Endometrial microvascular endothelial cells (primary cell): ENCODE data around the gene PBX4. TPM values are rescaled to one million over a fixed set of nuclear protein-coding genes. Genes with fewer than 3 reads are reported as not detected.

ENCODE experiments used
- in situ Hi-C: cut with HindIII; loops from 2 replicates; pipeline ENCODE4 v1.10.0; 2017; ENCODE audit warnings: low sequenced_read_pairs, low pct_unique_long_range_greater_than_20kb; ENCODE audit errors: inconsistent ontology term
- total RNA-seq: library from RNA; depleted of rRNA; stranded (reverse); fragments of >200 nt; gene quantifications from one replicate; pipeline ENCODE4 v1.2.3, GENCODE V29; 2015; ENCODE audit errors: inconsistent ontology term

PBX4 gene
- total RNA-seq, 1 donor from 2014 or later = not detected

GRCh38 chr19:19533841-19534240 is 84.6 kb downstream of the PBX4 start:
- in situ Hi-C loops = no loop called here

- in situ Hi-C loops = no loop called here
Measured at GRCh38 chr19:19532806-19533701, 85.4 kb downstream of the PBX4 start.

GRCh38 chr19:19531951-19532805 is 86.3 kb downstream of the PBX4 start:
- in situ Hi-C loops = no loop called here

- in situ Hi-C loops = no loop called here
Measured at GRCh38 chr19:19530889-19531288, 87.6 kb downstream of the PBX4 start.

- in situ Hi-C loops = no loop called here
Measured at GRCh38 chr19:19530423-19530804, 88.1 kb downstream of the PBX4 start.

GRCh38 chr19:19529783-19530422 is 88.6 kb downstream of the PBX4 start:
- in situ Hi-C loops = no loop called here

- in situ Hi-C loops = no loop called here
Measured at GRCh38 chr19:19528721-19529490, 89.6 kb downstream of the PBX4 start, which contains the start of gene YJEFN3. YJEFN3 (plus strand) TSS chr19:19528911; CDS start chr19:19528933, 22 bp downstream.

- in situ Hi-C loops = no loop called here
Measured at GRCh38 chr19:19527674-19528625, 90.5 kb downstream of the PBX4 start.

GRCh38 chr19:19527371-19527656 is 91.2 kb downstream of the PBX4 start:
- in situ Hi-C loops = no loop called here

GRCh38 chr19:19526581-19527370 is 91.7 kb downstream of the PBX4 start:
- in situ Hi-C loops = no loop called here

- in situ Hi-C loops = no loop called here
Measured at GRCh38 chr19:19525611-19526380, 92.7 kb downstream of the PBX4 start.

- in situ Hi-C loops = no loop called here
Measured at GRCh38 chr19:19524053-19524452, 94.4 kb downstream of the PBX4 start.

GRCh38 chr19:19523177-19523576 is 95.3 kb downstream of the PBX4 start:
- in situ Hi-C loops = no loop called here

GRCh38 chr19:19520989-19521388 is 97.5 kb downstream of the PBX4 start:
- in situ Hi-C loops = no loop called here

- in situ Hi-C loops = no loop called here
Measured at GRCh38 chr19:19517235-19517619, 101.3 kb downstream of the PBX4 start.
